HepG2 (cell line): ENCODE results near the gene KCNQ5. TPM values are rescaled to one million over a fixed set of nuclear protein-coding genes. Genes with fewer than 3 reads are reported as not detected.

Experiments
- ATAC-seq: fragments of 200-7000 bp; cut with Tn5 transposase; 3 replicates; pipeline ENCODE4 v1.9.1; 2020; ENCODE audit warnings: mild to moderate bottlenecking, moderate library complexity
- BruUV-seq: library from RNA; stranded (reverse); fragments of 400-500 nt; replicated peaks from 2 replicates; lab custom pipeline; 2021; lab: Mats Ljungman, UMichigan
- CTCF ChIA-PET: fragments of 300-600 bp; formaldehyde crosslinking; extraction: SDS; loops from one replicate; lab custom pipeline; 2021; ENCODE audit warnings: low total read pairs, inconsistent platforms, low intra/inter-chr PET ratio; lab: Yijun Ruan, JAX
- POLR2A ChIA-PET: fragments of 350-600 bp; sonication (Branson Sonifier 250); formaldehyde crosslinking; loops from one replicate; lab custom pipeline; 2020; ENCODE audit warnings: antibody characterized with exemption, inconsistent platforms; lab: Yijun Ruan, JAX
- DNase-seq: peaks from one replicate; pipeline ENCODE4 v3.0.0-alpha.2; 2015; ENCODE audit warnings: low spot score
- FAIRE-seq: peaks from 3 replicates; lab custom pipeline; 2011; peaks lifted over from hg19 to GRCh38; lab: Jason Lieb, UNC
- H2AFZ ChIP-seq: one replicate; pipeline ENCODE4 v1.6.1; 2011; ENCODE audit warnings: low read length, inconsistent platforms
- H3K27ac ChIP-seq: fragments of 300-600 bp; 3 replicates; pipeline ENCODE4 v1.8.0; 2011; ENCODE audit warnings: mixed run types, mild to moderate bottlenecking, mixed read lengths, low read length, inconsistent platforms; ENCODE audit not compliant: insufficient read depth; ENCODE audit errors: extremely low read length
- H3K27me3 ChIP-seq, 2 experiments: fragments of 200-600 bp in 1 of 2; 2 replicates in 1 of 2; 3 replicates in 1 of 2; pipeline versions ENCODE4 v1.6.0 to v1.8.0; 2011; ENCODE audit warnings: low read length in 2 of 2, mild to moderate bottlenecking in 2 of 2, moderate library complexity in 2 of 2, inconsistent platforms in 1 of 2; ENCODE audit not compliant: insufficient read depth in 2 of 2, control insufficient read depth in 1 of 2
- H3K36me3 ChIP-seq, 2 experiments: fragments of 200-600 bp in 1 of 2; replicated peaks in 1 of 2; 2 replicates in 1 of 2; 3 replicates in 1 of 2; pipeline versions ENCODE4 v1.5.1 to v1.8.0; 2011; ENCODE audit warnings: low read length in 2 of 2, inconsistent platforms in 1 of 2; ENCODE audit not compliant: insufficient read depth in 2 of 2, control insufficient read depth in 1 of 2
- H3K4me1 ChIP-seq: 2 replicates; pipeline ENCODE4 v1.5.1; 2012; ENCODE audit warnings: low read length, inconsistent platforms; ENCODE audit not compliant: insufficient read depth
- H3K4me2 ChIP-seq: 2 replicates; pipeline ENCODE4 v1.6.0; 2011; ENCODE audit warnings: low read depth, low read length, inconsistent platforms
- H3K4me3 ChIP-seq, 3 experiments: fragments of 200-600 bp in 1 of 3; sonication (generic), shearing (Covaris generic) in 1 of 3; replicated peaks in 1 of 3; 2 replicates each; pipeline ENCODE4 v1.5.1; 2011 to 2016; ENCODE audit warnings: low read length in 3 of 3, inconsistent platforms in 2 of 3, low read depth in 2 of 3, mild to moderate bottlenecking in 2 of 3, control low read depth in 1 of 3, mixed read lengths in 1 of 3; ENCODE audit not compliant: insufficient read depth in 1 of 3
- H3K79me2 ChIP-seq: one replicate; pipeline ENCODE4 v1.6.1; 2011; ENCODE audit warnings: low read length, inconsistent platforms; ENCODE audit not compliant: insufficient read depth
- H3K9ac ChIP-seq: 2 replicates; pipeline ENCODE4 v1.6.0; 2011; ENCODE audit warnings: mild to moderate bottlenecking, low read depth, low read length, inconsistent platforms; ENCODE audit not compliant: insufficient read depth
- H3K9me3 ChIP-seq: 2 replicates; pipeline ENCODE4 v1.5.1; 2012; ENCODE audit warnings: mild to moderate bottlenecking, low read length
- H4K20me1 ChIP-seq: 2 replicates; pipeline ENCODE4 v1.6.0; 2011; ENCODE audit warnings: inconsistent platforms, mild to moderate bottlenecking, low read length, moderate library complexity; ENCODE audit not compliant: insufficient read depth
- CENPX ChIP-seq: sonication (generic); formaldehyde crosslinking; IDR thresholded peaks from 2 replicates; pipeline ENCODE4 v1.9.0; 2021; ENCODE audit warnings: mild to moderate bottlenecking, missing genetic modification reagents, moderate library complexity
- GABPB1 ChIP-seq: IDR thresholded peaks from 2 replicates; pipeline ENCODE4 v1.6.1; 2016; ENCODE audit warnings: mild to moderate bottlenecking, missing genetic modification reagents, moderate library complexity, missing compliant biosample characterization
- KLF15 ChIP-seq: sonication (generic); formaldehyde crosslinking; IDR thresholded peaks from 2 replicates; pipeline ENCODE4 v1.8.1; 2023; ENCODE audit warnings: borderline replicate concordance, mild to moderate bottlenecking, inconsistent platforms, missing genetic modification reagents, mixed read lengths
- MXD4 ChIP-seq: IDR thresholded peaks from 2 replicates; pipeline ENCODE4 v1.6.1; 2016; ENCODE audit warnings: mild to moderate bottlenecking, missing biosample characterization, missing genetic modification reagents
- PLRG1 ChIP-seq: fragments of 450-650 bp; conservative IDR thresholded peaks from 2 replicates; pipeline ENCODE4 v1.6.1; 2016
- SNAPC4 ChIP-seq: sonication (generic); formaldehyde crosslinking; IDR thresholded peaks from 2 replicates; pipeline ENCODE4 v1.4.0; 2020; ENCODE audit warnings: mild to moderate bottlenecking, missing genetic modification reagents
- TFDP2 ChIP-seq: sonication (generic); formaldehyde crosslinking; IDR thresholded peaks from 2 replicates; pipeline ENCODE4 v1.4.0; 2020; ENCODE audit warnings: missing genetic modification reagents
- THAP7 ChIP-seq: sonication (generic); formaldehyde crosslinking; IDR thresholded peaks from 2 replicates; pipeline ENCODE4 v1.8.1; 2023; ENCODE audit warnings: mild to moderate bottlenecking, missing genetic modification reagents
- ZFAT ChIP-seq: sonication (generic); formaldehyde crosslinking; conservative IDR thresholded peaks from 2 replicates; pipeline ENCODE4 v1.8.1; 2023; ENCODE audit warnings: missing genetic modification reagents, inconsistent platforms
- ZNF713 ChIP-seq: sonication (generic); formaldehyde crosslinking; IDR thresholded peaks from 2 replicates; pipeline ENCODE4 v1.4.0; 2020; ENCODE audit warnings: mild to moderate bottlenecking, missing genetic modification reagents
- ZNF773 ChIP-seq: sonication (generic); formaldehyde crosslinking; IDR thresholded peaks from 2 replicates; pipeline ENCODE4 v1.4.0; 2020; ENCODE audit warnings: missing genetic modification reagents, borderline replicate concordance
- WGBS: methylation state at CpG from one replicate; pipeline ENCODE4 v1.1.6; 2017; ENCODE audit warnings: low lambda C conversion rate; 5-methylcytosine and 5-hydroxymethylcytosine counted together
- in situ Hi-C: cut with HindIII; loops from 2 replicates; pipeline ENCODE4 v1.10.0; 2017; ENCODE audit warnings: low pct_unique_long_range_greater_than_20kb; ENCODE audit not compliant: extremely low pct_ligation_motif_present
- intact Hi-C: fragments of 100-400 bp; cut with micrococcal nuclease; formaldehyde crosslinking; loops from one replicate; pipeline ENCODE4 v1.10.0; 2022; ENCODE audit not compliant: unreplicated experiment
- polyA plus RNA-seq, 8 experiments: library from polyadenylated mRNA; depleted of rRNA in 3 of 8; stranded (reverse) in 7 of 8; unstranded in 1 of 8; fragments of >200 nt; fragmentation: Illumina TruSeq in 4 of 8; extraction: Trizol in 4 of 8; gene quantifications; 2 replicates each; pipeline versions ENCODE4 v1.2.1 to v1.2.3, GENCODE V29; 2011 to 2016; ENCODE audit warnings: low read depth in 4 of 8, missing spikeins in 1 of 8, mixed read lengths in 1 of 8; ENCODE audit not compliant: insufficient read depth in 1 of 8
- total RNA-seq, 5 experiments: library from RNA; depleted of rRNA; stranded (reverse); fragments of >200 nt; fragmentation: Illumina TruSeq; extraction: Trizol; gene quantifications; 2 replicates each; pipeline ENCODE4 v1.2.3, GENCODE V29; 2016; ENCODE audit warnings: low read depth in 1 of 5

Gene KCNQ5
- total and polyA plus RNA-seq, 2 of the 13 experiments (the other 11 are each of a cell fraction or from before 2014, with no cell fraction given): 0.04 TPM; not detected in 1

GRCh38 chr6:72850040-72850439 lies 228.2 kb downstream of the KCNQ5 start:
- no peaks in the 10 kb centered on the region for H4K20me1 ChIP-seq
- no peaks in the 10 kb centered on the region for H3K79me2 ChIP-seq
- intact Hi-C loops (no loop called here), in situ Hi-C loops (no loop called here)
- ChIA-PET CTCF (no interaction called here), POLR2A (no interaction called here)
- no peak overlapping the region for H3K4me3 ChIP-seq
- no peaks in the 10 kb centered on the region for H3K4me1 ChIP-seq
- no peak overlapping the region for H3K27ac ChIP-seq
- FAIRE-seq: no peak
- 0% methylated on average over 2 of the region's 2 CpGs for WGBS
- H2AFZ ChIP-seq: no peak overlapping the region
- H3K27me3 ChIP-seq: no peaks in the 10 kb centered on the region
- no peaks in the 10 kb centered on the region for H3K9me3 ChIP-seq
- H3K4me2 ChIP-seq: no peak overlapping the region
- ATAC-seq: no peak
- no peak for DNase-seq
- no TSS peak for BruUV-seq
- H3K9ac ChIP-seq: no peak overlapping the region
- no peaks in the 10 kb centered on the region for H3K36me3 ChIP-seq
- TF ChIP-seq ZFAT (no peak), TFDP2 (no peak), KLF15 (CRISPR knock-in tag) (no peak), SNAPC4 (no peak), PLRG1 (no peak), THAP7 (CRISPR knock-in tag) (no peak), MXD4 (CRISPR knock-in tag) (no peak), ZNF713 (no peak), CENPX (CRISPR knock-in tag) (no peak), GABPB1 (no peak), ZNF773 (CRISPR knock-in tag) (no peak)
